Psoas muscle (tissue), 8 donors: ENCODE results near the gene CMYA5. TPM values are rescaled to one million over a fixed set of nuclear protein-coding genes. Genes with fewer than 3 reads are reported as not detected.

Experiments
- ATAC-seq, 4 donors: fragments of 200-7000 bp; cut with Tn5 transposase; one replicate each; pipeline ENCODE4 v1.9.1; 2020; ENCODE audit warnings: moderate library complexity in 3 of 4, mild to moderate bottlenecking in 2 of 4
- DNase-seq, 2 donors: peaks; one replicate each; pipeline ENCODE4 v3.0.0-alpha.2; 2020
- H3K27ac ChIP-seq: fragments of 200-600 bp; one replicate; pipeline ENCODE4 v1.8.0; 2022
- H3K27me3 ChIP-seq, 3 donors: fragments of 200-600 bp in 1 of 3; one replicate each; pipeline versions ENCODE4 v1.6.1 to v1.8.0; 2013 to 2022; ENCODE audit warnings: low read length in 2 of 3, mild to moderate bottlenecking in 2 of 3, moderate library complexity in 1 of 3; ENCODE audit not compliant: insufficient read depth in 3 of 3
- H3K36me3 ChIP-seq, 2 donors: fragments of 200-600 bp in 1 of 2; one replicate each; pipeline versions ENCODE4 v1.6.1 to v1.8.0; 2013 to 2022; ENCODE audit warnings: low read depth in 1 of 2, mild to moderate bottlenecking in 1 of 2, moderate library complexity in 1 of 2; ENCODE audit not compliant: insufficient read depth in 1 of 2
- H3K4me1 ChIP-seq: fragments of 200-600 bp; one replicate; pipeline ENCODE4 v1.8.0; 2022
- H3K4me3 ChIP-seq: fragments of 200-600 bp; one replicate; pipeline ENCODE4 v1.8.0; 2022; ENCODE audit warnings: mild to moderate bottlenecking
- H3K9me3 ChIP-seq: fragments of 200-600 bp; one replicate; pipeline ENCODE4 v1.8.0; 2022
- WGBS, 3 donors: extraction: QIAGEN DNeasy Blood & Tissue Kit; methylation state at CpG; one replicate each; pipeline versions ENCODE4 v1.1.6 to v1.1.7; 2013; 5-methylcytosine and 5-hydroxymethylcytosine counted together
- intact Hi-C, 2 donors: fragments of 100-400 bp; cut with DNase I; formaldehyde crosslinking; loops; one replicate each; pipeline versions ENCODE4 v1.11.0 to v1.14.2; 2022
- polyA plus RNA-seq, 3 donors: library from polyadenylated mRNA; stranded (reverse); fragments of 200-250 nt; gene quantifications; one replicate each; pipeline ENCODE4 v1.2.3, GENCODE V29; 2013
- total RNA-seq, 4 donors: library from RNA; stranded (reverse); fragmentation: NEBNext Ultra II Directional in 2 of 4; extraction: Animal tissue kit (Norgen Biotek cat#: 25700) in 2 of 4; gene quantifications; one replicate each; pipeline versions ENCODE4 v1.2.1 to v1.2.4, GENCODE V29; 2021 to 2023
- TF ChIP-seq, protein P1 (sequence below): fragments of 200-600 bp; IDR thresholded peaks from one replicate; pipeline ENCODE4 v1.8.0; 2022; ENCODE audit warnings: antibody characterized with exemption
- donor health status: healthy with polysubstance abuse.
- donor health status: DM: no; HTN: no; CAD: no; lungs with moderate emphysema.
- donor health status: Bipolar disorder and iron deficiency.
- donor health status: healthy.
- donor health status: DM: yes; HTN: yes; CAD: no.
- donor health status: DM: no; HTN: no; CAD: no.
- donor health status: DM: no; HTN: no; CAD: no.
- donor health status: DM: yes; HTN: yes; CAD: no.

CMYA5 gene
- total and polyA plus RNA-seq, 7 donors, result 290 to 1,472 (median 1,216) TPM

DNA sequence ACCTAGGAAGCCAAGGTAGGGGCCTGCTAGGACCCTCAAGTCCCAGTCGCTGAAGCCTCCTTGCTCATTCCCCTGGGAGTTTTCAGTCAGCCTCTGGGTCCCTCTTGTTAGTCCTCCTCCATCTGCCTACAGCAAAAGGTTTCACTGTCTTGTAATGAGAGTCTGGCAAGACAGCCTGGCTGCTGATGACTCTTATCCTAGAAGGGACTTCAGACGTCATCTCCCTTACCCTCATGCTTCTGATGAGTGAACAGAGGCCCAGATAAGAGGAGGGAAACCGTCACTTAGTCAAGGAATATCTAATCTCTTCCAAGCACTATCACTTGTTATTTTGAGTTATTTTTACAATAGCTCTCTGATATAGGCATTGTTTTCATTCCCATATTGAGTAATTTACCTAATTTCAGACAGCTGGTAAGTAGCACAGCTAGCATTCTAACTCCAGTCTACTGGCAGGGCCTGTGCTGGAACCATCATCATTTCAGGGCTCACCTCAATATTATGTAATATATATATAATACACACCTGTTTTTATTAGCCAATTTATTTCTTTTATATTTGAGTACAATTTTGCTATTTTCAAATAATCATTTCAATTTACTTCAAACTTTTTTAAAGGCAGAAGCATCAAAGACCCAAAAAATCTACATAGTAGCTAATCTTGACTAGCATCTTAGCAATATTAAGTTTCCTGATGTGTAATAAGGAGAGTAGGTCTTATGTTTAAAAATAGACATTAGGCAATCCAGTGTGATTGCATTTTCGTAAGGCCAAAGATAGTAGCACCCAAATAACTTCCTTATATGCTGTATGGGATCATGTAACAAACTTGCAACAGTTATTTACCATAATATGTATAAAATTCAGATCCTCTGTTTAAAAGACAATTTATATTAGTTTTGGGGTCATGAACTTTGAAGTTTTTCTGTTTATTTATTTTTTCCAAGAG is 7.9 kb downstream of the CMYA5 start:
- Histone ChIP-seq H3K36me3 (no peaks in the 10 kb centered on the region), H3K9me3 (no peaks in the 10 kb centered on the region), H3K27ac (peak overlapping the region; percentile 99), H3K4me3 (peak overlapping the region; percentile 82), H3K27me3 (no peaks in the 10 kb centered on the region), H3K4me1 (peaks cover 68% of the 10 kb centered on the region)
- 27 to 45% (median 33%) methylated on average over 4 of the region's 4 CpGs for WGBS, 3 donors
- intact Hi-C loops, result no loop called here
- no peak for DNase-seq
- peak; percentile 74 to 79 (median 77) for ATAC-seq
- TF ChIP-seq, protein P1, sequence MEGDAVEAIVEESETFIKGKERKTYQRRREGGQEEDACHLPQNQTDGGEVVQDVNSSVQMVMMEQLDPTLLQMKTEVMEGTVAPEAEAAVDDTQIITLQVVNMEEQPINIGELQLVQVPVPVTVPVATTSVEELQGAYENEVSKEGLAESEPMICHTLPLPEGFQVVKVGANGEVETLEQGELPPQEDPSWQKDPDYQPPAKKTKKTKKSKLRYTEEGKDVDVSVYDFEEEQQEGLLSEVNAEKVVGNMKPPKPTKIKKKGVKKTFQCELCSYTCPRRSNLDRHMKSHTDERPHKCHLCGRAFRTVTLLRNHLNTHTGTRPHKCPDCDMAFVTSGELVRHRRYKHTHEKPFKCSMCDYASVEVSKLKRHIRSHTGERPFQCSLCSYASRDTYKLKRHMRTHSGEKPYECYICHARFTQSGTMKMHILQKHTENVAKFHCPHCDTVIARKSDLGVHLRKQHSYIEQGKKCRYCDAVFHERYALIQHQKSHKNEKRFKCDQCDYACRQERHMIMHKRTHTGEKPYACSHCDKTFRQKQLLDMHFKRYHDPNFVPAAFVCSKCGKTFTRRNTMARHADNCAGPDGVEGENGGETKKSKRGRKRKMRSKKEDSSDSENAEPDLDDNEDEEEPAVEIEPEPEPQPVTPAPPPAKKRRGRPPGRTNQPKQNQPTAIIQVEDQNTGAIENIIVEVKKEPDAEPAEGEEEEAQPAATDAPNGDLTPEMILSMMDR, result no peak

- peak overlapping the region; percentile 99 for H3K27ac ChIP-seq
- 77 to 92% (median 86%) methylated on average over 4 of the region's 4 CpGs for WGBS, 3 donors
- peak overlapping the region; percentile 17 for H3K4me3 ChIP-seq
- H3K9me3 ChIP-seq, result no peaks in the 10 kb centered on the region
- no peaks in the 10 kb centered on the region for H3K27me3 ChIP-seq
- H3K4me1 ChIP-seq, result peaks cover 76% of the 10 kb centered on the region
- H3K36me3 ChIP-seq, result no peaks in the 10 kb centered on the region
- TF ChIP-seq, protein P1, result no peak
- no peak for ATAC-seq
- intact Hi-C loops, result no loop called here
- DNase-seq, result no peak
These were observed 10.2 kb downstream of the CMYA5 start for GRCh38 chr5:79699763-79700400.

GRCh38 chr5:79702606-79703380 is 13.2 kb downstream of the CMYA5 start:
- intact Hi-C loops, result no loop called here
- TF ChIP-seq, protein P1, result peak; percentile 52
- H3K36me3 ChIP-seq, result no peaks in the 10 kb centered on the region
- DNase-seq (peak; percentile 29 to 55), ATAC-seq (peak; percentile 33 to 78 (median 72))
- H3K4me3 ChIP-seq, result no peak overlapping the region
- H3K4me1 ChIP-seq, result peaks cover 71% of the 10 kb centered on the region
- no peaks in the 10 kb centered on the region for H3K9me3 ChIP-seq
- WGBS, 3 donors, result 17 to 34% (median 31%) methylated on average over 3 of the region's 3 CpGs
- H3K27ac ChIP-seq, result peak overlapping the region; percentile 99
- H3K27me3 ChIP-seq, result no peaks in the 10 kb centered on the region

DNA sequence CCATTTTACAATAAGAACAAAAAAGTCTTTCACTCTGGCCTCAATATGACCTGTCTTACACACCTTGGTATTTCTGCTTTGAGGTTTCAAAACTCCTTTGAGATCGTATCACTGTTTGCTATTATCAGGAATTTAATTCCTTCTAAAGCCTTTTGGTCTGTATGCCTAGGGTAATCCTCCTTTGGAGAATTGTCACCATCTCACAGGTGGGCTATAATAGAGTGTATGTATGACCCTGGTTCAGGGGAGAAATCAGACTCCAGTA is 13.7 kb downstream of the CMYA5 start:
- Histone ChIP-seq H3K4me3 (no peak overlapping the region), H3K36me3 (no peaks in the 10 kb centered on the region), H3K27ac (peak overlapping the region; percentile 99), H3K9me3 (no peaks in the 10 kb centered on the region), H3K4me1 (peaks cover 70% of the 10 kb centered on the region), H3K27me3 (no peaks in the 10 kb centered on the region)
- TF ChIP-seq, protein P1, result no peak
- no peak for DNase-seq
- intact Hi-C loops, result no loop called here
- 51 to 74% (median 59%) methylated on average over 1 of the region's 1 CpG for WGBS, 3 donors
- no peak for ATAC-seq
